ENCODE measurements around the gene IQSEC2. TPM values are rescaled to one million over a fixed set of nuclear protein-coding genes. Genes with fewer than 3 reads are reported as not detected.
A peak's percentile ranks its signal among the peaks of the same experiment; 100 is the strongest.

IQSEC2 gene
- total RNA-seq, 1 donor = 13.8 TPM

GRCh38 chrX:53305219-53305995 lies 24.0 kb upstream of the IQSEC2 start:
- no peak overlapping the region for H3K4me3 ChIP-seq (ENCODE audit: low read depth, low read length)
- DNase-seq (ENCODE audit: low read depth) = no peak
- TF ChIP-seq CTCF (IDR thresholded peaks at IDR 0.05; ENCODE audit: insufficient read depth, low read depth, low read length) = no peak

GRCh38 chrX:53303195-53303594 lies 21.8 kb upstream of the IQSEC2 start:
- no peak for DNase-seq (ENCODE audit: low read depth)
- H3K4me3 ChIP-seq (ENCODE audit: low read depth, low read length) = no peak overlapping the region
- TF ChIP-seq CTCF (IDR thresholded peaks at IDR 0.05; ENCODE audit: insufficient read depth, low read depth, low read length) = no peak

- DNase-seq (ENCODE audit: low read depth) = no peak
- no peak for TF ChIP-seq CTCF (IDR thresholded peaks at IDR 0.05; ENCODE audit: insufficient read depth, low read depth, low read length)
These were observed 18.8 kb upstream of the IQSEC2 start for GRCh38 chrX:53300157-53300556.

GRCh38 chrX:53294024-53294648 lies 12.8 kb upstream of the IQSEC2 start:
- DNase-seq (ENCODE audit: low read depth) = no peak
- TF ChIP-seq CTCF (IDR thresholded peaks at IDR 0.05; ENCODE audit: insufficient read depth, low read depth, low read length) = peak; percentile 28

More at GRCh38 chrX:53300157-53300556, 18.8 kb upstream of the IQSEC2 start:
- no peak overlapping the region for H3K4me3 ChIP-seq (ENCODE audit: low read depth, low read length)

GRCh38 chrX:53291596-53291995 lies 10.2 kb upstream of the IQSEC2 start:
- no peak for DNase-seq (ENCODE audit: low read depth)
- no peak overlapping the region for H3K4me3 ChIP-seq (ENCODE audit: low read depth, low read length)
- no peak for TF ChIP-seq CTCF (IDR thresholded peaks at IDR 0.05; ENCODE audit: insufficient read depth, low read depth, low read length)

More at GRCh38 chrX:53294024-53294648, 12.8 kb upstream of the IQSEC2 start:
- no peak overlapping the region for H3K4me3 ChIP-seq (ENCODE audit: low read depth, low read length)

- no peak overlapping the region for H3K4me3 ChIP-seq (ENCODE audit: low read depth, low read length)
- TF ChIP-seq CTCF (IDR thresholded peaks at IDR 0.05; ENCODE audit: insufficient read depth, low read depth, low read length) = no peak
- no peak for DNase-seq (ENCODE audit: low read depth)
These were observed 9.2 kb upstream of the IQSEC2 start for GRCh38 chrX:53290441-53291041.

Data from fibroblast of villous mesenchyme (primary cell).